GM18858 (cell line): ENCODE data around the gene USF3.
"Not testable (repeated sequence)": the region's sequence is repeated elsewhere in the genome, so short reads cannot be mapped to it uniquely, and the experiment has no call there.

Source experiments
- ATAC-seq: cut with Tn5 transposase; IDR thresholded peaks from one replicate; pipeline ENCODE4 v1.9.1; 2021; ENCODE audit not compliant: unreplicated experiment

The USF3 gene

DNA sequence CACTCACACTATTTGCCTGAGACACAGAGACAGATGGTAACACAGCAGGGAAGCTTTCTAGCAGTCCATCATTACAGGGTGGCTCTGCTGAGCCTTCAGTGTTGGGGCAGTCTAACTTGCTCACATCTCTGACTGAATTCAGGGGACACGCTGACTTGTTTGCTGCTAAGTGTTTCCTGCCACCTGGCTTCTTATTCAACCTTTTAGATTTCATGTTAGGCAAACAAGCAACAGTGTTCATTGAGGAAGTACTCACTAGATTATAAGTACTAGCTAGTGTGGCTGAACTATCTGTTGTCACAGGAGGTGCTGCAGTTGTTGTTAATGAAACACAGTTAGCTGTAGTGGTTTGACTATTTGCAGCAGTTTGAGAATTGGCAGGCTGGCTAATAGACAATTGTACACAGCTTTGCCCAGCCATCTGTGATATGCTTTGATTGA is 37.3 kb downstream of the USF3 start:
- no peak for ATAC-seq

DNA sequence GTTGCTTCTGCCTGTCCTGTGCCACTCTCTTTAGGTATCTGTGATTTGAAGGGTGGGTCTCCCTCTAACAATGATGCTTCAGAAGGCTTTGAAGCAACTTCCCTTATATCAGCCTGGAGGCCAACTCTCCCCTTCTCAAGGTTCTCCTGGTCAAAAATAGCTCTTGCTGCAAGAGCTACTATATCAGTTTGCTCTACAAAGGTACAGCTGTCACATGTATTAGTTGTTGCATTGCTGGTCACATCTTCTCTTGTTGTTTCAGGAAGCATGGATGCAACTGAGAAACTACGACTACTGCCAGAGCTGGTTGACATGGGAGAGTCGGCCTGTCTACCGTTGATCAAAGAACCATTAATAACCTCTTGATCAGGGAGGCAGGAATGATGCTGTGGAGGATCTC is 38.3 kb downstream of the USF3 start:
- ATAC-seq: no peak

DNA sequence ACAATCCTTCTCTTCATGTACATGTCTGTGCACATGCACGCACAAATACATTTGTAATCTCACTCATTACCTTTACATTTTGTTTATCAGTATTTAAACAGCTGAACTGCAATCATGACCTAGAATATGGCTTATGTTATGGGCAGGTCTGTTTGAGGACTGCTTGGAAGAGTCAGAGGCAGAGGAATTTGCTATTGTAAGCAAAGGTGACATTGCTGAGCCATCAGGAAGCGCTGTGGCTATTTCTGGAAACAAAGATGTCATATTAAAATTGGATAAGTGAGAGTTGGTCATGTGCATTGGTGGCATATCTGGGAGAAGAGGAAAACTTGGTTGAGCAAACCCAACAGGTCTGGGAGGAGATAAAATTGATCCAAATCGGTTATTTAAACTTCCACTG is 41.6 kb downstream of the USF3 start:
- ATAC-seq: no peak

DNA sequence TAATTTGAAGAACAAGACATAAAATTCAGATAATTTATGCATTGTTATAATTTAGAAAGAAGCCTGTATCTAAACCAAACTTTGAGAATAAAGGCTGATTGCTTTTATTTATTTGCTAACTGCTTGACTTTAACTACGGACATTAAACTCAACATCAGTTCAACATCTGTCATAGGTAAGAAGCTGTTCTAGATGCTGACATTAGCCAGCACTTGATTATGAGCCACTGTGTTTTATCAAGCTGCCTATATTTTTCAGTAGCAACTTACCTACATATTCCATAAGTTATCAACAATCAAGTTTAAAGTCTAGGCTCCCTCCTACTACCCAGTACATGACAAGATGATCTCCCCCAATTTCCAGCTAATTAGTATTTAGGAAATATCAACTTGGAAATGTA is 42.1 kb downstream of the USF3 start:
- ATAC-seq: no peak

DNA sequence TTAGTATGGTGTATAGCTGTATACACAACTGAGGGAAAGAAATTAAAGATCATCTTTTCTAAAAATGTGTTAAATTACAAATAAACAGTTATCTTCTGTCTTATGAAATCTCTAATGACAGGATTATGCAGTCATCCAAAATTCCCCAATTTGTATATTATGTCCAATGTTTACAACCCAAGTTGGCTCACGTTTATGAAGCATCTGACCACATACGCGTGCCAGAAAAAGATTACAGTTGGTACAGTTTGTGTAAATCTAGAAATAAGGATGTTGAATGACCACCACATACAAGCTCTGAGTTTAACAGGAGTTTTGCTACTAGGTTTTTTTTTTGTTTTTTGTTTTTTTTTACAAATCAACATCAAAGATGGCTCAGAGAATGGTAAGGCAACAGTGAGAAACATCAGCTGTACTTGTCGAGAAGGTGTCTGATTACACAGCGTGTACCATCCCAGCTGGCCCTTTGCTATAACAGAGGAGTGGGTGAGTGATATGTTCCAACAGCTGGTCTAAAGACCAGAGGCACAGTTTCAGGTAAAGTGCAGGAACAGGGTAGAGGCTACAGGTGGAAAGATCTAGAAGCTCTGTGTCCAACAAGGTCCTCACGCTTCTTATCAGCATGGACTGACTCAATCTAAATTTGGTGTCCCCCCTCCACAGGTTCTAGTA is 47.1 kb downstream of the USF3 start:
- ATAC-seq: no peak

DNA sequence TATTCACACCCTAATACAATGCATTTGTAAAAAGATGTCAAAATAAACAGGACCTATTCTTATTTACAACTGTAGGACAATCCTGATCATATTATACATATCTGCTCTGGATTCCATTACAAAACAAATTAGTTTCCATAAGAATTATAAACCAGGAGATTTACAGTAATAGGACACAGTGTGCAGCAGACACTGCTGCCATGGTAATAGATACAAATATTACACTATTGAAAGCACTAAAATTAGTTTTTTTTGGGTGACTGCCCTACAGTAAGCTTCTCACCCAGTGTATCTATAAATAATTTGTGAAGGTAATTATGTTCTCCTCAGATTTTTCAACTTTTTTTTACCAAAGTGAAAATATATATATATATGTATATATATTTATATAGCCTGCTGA is 47.9 kb downstream of the USF3 start:
- no peak for ATAC-seq

DNA sequence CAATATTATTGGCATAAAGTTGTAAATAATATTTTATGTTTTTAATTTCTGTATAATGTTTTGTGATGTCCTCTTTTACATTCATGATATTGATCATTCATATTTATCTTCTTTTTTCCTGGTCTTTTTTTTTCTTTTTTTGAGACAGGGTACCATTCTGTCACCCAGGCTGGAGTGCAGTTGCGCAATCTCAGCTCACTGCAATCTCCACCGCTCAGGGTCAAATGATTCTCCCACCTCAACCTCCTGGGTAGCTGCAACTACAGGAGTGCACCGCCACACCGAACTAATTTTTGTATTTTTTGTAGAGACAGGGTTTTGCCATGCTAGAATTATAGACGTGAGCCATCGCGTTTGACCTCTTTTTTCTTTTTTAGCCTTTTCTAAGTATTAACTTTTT is 52.9 kb downstream of the USF3 start:
- ATAC-seq: no peak

DNA sequence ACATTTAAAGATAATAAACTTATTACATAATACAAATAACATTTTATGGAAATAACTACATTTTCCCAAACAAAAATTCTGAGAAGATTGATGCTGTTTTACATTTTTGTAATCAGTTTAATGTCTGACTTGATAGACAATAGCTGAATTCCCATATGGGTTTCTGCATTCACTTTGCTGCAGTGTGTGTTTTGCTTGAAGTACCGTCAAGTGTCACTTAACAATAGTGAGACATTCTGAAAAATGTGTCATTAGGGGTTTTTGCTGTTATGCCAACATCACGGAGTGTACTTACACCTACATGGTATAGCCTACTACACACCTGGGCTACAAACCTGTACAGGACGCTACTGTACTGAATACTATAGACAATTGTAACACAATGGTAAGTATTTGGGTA is 57.5 kb downstream of the USF3 start:
- no peak for ATAC-seq

DNA sequence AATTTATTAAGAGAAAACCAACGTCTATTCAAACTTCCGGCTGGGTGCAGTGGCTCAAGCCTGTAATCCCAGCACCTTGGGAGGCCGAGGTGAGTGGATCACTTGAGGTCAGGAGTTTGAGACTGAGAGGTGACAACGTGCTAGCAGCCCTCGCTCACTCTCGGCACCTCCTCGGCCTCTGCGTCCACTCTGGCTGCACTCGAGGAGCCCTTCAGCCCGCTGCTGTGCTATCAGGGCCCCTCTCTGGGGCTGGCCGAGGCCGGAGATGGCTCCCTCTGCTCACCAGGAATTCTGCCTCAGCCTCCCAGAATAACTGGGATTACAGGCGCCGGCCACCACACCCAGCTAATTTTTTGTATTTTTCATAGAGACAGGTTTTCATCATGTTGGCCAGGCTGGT is 58.7 kb downstream of the USF3 start:
- ATAC-seq: no peak

DNA sequence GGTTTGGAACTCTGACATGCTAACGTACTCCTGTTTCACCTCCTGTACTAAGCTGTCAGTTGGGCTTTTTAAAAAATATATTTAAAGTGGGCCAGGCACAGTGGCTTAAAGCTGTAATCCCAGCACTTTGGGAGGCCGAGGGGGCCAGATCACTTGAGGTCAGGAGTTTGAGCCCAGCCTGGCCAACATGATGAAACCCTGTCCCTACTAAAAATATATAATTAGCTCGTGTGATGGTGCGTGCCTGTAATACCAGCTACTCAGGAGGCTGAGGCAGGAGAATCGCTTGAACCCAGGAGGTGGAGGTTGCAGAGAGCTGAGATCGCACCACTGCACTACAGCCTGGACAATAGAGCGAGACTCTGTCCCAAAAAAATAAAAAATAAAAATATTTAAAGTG is 60.4 kb downstream of the USF3 start:
- not testable (repeated sequence) for ATAC-seq

DNA sequence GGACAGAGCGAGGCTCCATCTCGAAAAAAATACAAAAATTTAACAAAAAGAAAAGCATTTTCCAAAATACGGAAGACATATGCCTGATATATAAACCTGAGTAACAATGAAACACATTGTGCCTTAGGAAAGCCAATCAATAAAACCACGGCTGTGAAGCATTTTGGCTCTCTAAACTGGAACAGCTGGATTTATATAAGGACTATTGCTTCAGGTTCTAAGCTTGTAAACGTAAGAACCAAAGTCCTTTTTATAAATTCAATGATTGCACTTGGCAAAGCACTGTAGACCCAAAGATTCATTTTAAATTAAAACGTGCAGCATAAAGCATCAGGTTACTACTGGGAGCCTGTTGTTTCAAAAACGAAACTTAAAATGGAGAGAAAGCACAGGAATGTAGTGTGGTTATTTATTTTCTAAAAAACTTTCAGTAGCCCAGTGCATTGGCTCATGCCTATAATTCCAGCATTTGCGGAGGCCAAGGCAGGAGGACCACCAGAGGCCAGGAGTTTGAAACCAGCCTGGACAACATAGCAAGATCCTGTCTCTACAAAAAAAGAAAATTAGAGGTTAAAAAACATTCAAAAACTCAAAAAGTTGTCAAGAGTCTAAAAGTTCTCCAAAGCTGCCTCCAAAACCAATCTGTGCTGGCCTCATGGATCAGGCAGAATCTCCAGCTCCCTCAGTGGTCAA is 61.5 kb downstream of the USF3 start:
- no peak for ATAC-seq

DNA sequence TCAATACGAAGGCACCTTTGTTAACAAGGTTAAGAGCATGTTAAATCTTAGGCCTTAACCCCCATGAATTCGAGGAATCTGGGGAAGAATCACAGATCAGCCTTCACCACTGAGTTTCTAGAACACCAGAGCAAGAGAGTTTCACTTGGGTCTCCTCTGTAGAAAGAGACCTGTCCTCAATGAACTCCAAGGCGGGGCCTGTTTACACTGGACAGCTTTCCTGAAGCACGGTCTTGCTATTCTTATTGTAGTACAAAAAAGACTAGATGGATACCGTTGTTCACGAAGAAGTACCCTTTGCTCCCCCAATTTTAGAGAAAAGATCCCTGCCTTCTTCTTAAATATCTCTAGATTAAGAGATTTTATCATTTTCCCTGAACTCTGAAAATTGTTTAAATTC is 64.9 kb downstream of the USF3 start:
- ATAC-seq: no peak

DNA sequence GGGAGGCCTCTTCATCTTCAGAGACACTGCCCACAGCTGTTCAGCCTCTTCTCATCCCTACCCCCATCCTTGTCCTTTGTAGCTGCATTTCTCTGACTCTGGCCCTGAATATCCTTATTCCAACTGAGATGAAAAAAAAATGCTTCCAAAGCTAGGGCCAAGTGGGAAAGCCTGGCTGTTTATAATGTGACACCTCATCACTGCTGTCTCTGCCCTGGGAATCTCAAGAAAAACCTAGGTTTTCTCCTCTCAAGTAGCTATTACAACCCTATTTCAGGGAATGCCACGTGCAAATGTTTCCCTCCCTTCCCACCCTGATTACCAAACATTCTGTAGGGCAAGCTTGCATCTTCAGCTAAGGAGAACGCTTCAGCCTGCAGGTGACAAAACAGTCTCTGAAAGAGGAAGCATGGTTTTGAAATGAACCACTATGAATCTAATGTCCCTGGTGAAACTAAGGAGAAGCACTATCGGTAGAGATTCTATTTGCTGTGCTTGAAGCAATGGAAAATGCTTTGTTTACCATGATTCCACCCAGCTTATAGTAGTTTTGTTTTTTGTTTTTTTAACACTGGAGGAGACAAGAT is 65.4 kb downstream of the USF3 start:
- ATAC-seq: peak; percentile 58

DNA sequence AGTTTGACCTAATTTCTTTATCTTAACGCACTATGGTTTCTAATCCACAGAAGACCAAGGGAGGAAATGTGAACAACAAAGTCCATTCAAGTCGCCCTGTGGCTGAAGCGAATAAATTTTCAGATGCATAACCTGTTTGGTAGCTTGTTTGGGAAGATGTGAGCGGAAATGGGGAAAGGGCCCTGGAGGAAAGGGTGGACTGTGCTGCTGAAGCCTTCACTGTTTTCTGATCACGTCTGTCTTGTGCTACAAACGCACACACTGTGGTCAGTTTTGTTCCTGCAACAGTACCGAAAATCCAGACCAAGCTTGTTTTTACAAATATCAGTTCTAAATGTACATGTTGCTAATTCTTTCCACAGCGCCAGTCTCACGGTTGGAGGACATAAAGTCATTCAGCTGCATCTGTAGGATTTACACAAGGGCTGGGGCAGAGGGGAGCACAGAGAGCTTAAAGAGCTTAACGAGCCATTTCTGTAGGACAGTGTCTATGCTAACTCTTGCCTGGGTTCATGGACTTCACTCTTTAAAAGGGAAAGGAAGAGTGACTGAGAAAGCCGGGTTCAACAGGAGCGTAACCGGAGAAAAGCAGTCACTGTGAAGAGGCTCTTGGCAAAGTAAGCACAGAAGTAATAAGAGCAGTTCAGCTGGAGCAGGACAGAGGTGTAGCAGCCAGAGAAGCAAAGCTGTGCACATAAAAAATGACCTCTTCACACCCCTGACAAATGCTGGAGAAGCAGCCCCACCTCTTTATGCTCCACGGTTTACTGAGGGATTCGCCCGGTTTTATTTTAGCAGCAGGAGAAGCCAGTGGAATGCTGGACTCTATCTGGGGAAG is 66.6 kb downstream of the USF3 start:
- no peak for ATAC-seq

DNA sequence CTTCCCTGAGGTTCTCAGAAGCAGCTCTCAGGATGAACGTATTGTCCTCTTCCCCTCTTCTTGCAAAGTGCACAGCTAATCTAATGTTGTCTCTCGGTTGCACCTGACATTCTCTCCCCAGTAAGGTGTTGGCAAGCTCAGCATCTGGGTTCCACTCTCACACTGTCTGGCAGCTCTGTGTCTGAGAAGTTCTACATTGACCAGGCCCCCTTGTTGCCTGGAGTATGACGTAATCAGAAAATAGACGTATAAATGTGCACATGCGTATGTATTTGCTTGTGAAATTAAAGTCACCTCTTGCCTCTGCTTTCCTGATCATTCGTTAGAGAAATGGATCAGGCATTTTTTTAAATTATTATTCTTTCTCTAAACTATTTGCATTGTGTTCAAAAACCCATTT is 67.7 kb downstream of the USF3 start:
- ATAC-seq: no peak

DNA sequence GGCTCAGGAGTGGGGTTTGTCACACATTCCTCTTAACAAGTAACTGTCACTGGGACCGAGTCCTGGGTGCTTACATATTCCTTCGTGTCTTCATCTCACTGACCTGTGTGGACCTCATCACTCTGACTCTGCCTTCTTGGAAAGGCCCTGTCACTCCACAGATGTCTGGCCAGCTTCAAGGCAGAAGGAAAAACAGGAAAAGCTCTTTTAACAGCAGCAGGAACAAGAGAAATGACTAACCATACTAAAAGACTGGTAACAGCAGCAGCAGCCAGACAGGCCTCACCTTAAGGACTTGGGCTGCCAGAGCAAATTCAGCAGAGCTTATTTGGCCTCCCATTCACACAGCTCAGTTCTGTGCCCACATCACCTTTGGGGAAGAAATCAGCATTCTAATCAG is 68.1 kb downstream of the USF3 start:
- no peak for ATAC-seq

DNA sequence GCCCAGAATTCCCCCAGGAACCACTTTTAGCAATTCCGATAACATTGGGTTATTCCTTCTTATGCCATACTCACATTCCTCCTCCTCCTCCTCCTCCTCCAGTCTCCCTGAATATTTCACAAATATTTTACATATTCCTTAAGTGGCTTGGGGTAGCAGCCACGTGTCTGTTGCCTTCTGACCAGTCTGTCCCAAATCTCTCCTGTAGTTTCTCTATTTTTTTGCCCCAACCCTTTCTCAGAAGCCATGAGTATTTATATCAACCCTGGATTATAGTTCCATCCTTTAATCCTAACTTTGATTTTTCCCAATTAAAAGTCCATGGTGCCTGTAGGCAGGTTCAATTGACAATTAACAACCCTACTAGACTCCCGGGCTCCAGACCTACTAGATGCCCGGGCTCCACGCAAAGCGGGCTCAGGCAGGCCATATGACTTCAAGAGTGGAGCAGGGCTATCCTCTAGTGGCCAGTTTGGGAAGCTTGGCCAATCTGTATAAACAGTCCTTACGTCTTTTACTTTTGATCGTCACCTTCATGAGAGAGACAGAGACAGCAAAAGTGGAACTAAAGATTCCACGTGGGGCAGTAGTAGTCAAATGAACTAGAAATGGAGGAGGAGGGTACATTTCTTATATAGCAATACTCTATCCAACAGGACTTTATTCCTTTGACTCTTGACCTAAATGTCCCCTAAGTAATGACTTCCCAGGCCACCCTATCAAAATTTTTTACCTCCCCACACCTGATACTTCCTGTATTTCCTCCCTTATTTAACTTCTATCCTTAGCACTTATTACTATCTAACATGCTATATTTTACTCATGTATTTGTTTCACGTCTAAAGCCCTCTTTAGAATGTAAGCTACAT is 69.7 kb downstream of the USF3 start:
- ATAC-seq: no peak

DNA sequence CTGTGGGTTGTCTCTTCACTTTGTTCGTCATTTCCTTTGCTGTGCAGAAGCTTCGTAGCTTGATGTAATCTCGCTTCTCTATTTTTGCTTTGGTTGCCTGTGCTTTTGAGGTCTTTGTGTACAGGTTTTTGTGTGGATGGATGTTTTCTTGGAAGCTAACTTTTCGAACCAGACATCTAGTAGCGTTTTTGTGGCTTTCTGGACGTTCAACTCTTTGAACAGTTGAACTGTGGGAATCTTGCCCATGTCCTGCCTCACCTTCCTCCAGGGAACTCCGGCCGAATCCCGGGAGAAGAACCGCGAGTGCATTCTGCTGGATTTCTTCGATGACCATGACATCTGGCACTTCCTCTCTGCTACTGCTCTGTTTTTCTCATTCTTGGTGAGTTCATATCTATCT is 70.6 kb downstream of the USF3 start:
- no peak for ATAC-seq

DNA sequence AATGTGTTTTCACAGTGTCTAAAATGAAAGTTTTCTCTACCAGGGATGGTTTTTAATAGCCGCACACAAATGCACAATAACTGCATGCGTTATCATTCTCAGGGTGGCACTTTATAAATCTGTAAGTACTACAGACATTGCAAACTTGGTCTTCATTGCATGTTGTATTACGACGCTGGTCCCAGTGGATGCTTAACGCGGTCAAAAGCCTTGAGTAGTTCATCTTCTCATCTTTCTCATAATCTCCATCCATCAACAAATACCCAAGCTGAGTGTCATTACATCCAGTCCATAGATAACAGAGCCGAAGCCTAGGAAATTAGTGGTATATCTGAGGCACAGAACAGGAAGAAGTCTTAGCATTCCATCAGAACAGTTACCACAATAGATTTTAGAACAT is 72.6 kb downstream of the USF3 start:
- no peak for ATAC-seq

DNA sequence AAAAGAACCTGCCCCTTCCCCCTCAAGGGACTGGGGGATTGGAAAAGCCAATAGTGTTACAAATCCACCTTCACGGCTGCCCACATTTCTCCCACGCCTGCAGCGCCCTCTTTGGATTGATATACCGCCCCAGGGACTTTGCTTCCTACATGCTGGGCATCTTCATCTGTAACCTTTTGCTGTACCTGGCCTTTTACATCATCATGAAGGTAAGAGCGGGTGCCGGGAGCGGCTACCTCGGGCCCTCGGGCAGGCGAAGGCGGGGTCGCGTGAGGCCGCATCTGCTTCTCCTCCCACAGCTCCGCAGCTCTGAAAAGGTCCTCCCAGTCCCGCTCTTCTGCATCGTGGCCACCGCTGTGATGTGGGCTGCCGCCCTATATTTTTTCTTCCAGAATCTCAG is 73.1 kb downstream of the USF3 start:
- no peak for ATAC-seq

DNA sequence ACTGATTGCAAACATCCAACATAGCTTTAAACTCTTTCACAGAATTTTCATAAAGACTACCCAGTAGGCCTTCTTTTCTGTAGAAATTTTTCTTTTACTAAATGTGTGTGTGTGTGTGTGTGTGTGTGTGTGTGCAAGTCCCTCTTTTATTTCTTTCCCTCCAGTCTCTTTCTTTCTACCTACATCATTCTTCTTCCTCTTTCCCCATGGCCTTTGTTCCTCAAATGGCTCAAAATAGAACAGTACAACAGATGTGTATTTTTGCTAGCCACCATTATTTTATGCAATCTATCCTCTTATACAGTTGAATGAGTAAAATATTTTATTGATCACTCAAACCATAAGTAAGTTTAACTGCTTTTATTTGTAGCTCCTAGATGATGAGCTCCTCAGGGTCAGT is 76.4 kb downstream of the USF3 start:
- ATAC-seq: no peak
